HG02763 (cell line): ENCODE data around the gene CREBL2.
"Not testable (repeated sequence)": the region's sequence is repeated elsewhere in the genome, so short reads cannot be mapped to it uniquely, and the experiment has no call there.

Experiments
- ATAC-seq: cut with Tn5 transposase; IDR thresholded peaks from one replicate; pipeline ENCODE4 v1.9.1; 2021; ENCODE audit warnings: mild to moderate bottlenecking, moderate library complexity; ENCODE audit not compliant: unreplicated experiment

Gene CREBL2

DNA sequence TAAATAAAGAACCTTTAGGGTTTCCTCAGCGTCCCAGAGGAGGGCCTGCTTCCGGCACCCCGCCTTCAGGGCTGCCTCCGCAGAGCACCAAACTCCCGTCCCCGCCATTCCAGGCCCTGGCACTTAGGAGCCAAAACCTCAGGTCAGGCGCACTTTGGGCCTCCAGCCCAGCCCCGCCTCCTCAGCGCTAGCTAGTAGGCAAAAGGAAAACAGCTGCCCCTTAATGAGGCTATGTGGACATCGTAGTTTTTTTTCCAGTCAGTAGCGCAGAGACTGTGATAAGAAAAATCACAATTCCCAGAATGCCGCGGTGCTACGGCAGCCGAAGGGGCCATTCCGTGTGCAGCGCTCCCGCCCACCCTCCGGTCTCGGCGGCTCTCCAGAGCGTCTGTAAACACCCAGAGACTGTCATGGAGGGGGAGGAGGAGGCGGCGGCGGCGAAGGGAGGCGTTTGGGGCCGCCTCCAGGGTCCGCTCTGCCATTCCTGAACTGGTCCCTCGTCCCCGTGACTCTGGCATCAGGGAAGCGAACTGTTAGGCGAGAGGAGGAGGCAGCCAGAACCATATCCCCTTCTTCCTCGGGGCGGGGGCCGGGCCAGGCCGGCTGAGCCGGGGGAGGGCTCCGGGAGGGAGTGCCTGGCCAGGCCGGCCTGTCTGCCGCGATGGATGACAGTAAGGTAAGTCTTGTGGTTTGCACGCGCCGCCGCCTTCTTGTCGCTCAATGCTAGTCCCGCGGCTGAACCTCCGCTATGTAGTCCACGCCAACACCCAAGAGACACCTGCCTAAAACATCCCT is at the start of gene CREBL2:
CREBL2 (plus strand) TSS at position 365 of the 795 bp plus-strand sequence; CDS start at position 662, 297 bp downstream.
- ATAC-seq: peak; percentile 76

DNA sequence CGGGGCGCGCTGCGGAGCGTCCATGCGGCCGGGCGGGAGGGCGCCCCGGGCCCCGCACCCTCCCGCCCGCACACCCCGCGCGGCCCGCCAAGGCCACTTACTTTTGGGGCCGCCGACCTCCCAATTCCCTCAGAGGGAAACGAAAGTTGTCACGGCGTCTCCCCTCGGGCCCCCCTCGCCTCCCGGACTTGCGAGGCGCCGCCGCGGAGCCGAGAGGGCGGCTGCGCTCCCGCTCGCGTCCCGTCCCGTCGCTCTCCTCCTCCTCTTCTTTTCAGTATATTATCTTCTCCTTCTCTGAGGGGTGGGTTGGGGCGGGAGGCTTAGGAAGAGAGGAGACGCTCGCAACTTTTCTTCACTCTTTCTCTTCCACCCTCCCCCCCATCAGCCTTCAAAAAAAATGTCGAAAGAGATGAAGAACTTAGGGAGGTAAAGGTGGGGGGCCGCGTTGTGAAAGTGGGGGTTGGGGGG is 49.6 kb upstream of the CREBL2 start:
- ATAC-seq: no peak

GRCh38 chr12:12562585-12563261 is 49.0 kb upstream of the CREBL2 start, which contains the start of gene DUSP16:
TSS of gene DUSP16 (minus strand) at chr12:12562863. CDS start at chr12:12521098, 41,765 bp downstream.
- ATAC-seq: peak; percentile 80

DNA sequence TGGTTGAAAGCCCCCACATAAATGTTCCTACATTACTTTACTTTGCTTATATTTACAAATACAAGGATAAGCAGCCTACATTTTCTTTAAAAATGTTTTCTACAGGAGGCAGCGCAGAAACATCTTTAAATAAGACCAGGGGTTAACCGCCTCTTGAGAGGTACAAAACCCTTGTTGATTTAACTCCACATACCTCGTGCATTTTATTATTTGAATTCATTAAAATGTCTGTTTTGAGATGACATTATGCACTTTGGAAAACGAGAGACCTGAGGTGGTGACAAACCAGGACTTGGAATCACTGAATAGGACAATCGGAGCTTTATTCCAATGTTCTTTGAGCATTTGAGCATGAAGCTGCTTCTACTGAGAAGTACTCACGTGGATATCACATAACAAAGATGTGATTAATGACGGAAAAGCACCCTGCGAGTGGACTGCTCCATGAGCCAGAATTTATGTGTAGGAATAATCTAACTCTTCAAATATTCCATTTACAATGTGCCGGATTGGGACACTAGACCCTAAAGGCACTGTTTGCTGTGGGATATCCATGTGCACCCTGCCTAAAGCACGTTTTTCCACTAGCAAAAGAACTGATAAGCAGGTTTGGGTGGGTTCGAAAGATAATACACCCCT is 48.3 kb upstream of the CREBL2 start:
- ATAC-seq: no peak

DNA sequence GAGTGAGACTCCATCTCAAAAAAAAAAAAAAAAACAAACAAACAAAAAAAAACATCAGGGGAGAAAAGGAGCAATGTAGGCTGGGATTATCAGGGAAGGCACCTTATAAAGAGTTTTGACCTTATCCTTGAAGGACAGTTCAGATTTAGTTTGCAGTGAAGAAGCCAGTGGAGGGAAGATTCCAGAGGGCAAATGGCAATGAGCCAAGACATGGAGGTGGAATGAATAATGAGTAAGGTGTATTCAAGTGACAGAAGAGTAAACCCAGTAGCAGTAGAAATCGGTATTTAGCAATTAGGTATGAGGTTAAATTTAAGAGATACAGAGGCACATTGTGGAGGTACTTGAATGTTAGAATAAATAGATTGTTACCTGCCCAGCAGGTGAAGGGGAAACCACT is 46.8 kb upstream of the CREBL2 start:
- no peak for ATAC-seq

DNA sequence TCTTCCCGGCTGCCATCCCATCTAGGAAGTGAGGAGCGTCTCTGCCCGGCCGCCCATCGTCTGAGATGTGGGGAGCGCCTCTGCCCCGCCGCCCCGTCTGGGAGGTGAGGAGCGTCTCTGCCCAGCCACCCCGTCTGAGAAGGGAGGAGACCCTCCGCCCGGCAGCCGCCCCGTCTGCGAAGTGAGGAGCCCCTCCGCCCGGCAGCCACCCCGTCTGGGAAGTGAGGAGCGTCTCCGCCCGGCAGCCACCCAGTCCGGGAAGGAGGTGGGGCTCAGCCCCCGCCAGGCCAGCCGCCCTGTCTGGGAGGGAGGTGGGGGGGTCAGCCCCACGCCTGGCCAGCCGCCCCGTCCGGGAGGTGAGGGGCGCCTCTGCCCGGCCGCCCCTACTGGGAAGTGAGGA is 45.7 kb upstream of the CREBL2 start:
- ATAC-seq: not testable (repeated sequence)

DNA sequence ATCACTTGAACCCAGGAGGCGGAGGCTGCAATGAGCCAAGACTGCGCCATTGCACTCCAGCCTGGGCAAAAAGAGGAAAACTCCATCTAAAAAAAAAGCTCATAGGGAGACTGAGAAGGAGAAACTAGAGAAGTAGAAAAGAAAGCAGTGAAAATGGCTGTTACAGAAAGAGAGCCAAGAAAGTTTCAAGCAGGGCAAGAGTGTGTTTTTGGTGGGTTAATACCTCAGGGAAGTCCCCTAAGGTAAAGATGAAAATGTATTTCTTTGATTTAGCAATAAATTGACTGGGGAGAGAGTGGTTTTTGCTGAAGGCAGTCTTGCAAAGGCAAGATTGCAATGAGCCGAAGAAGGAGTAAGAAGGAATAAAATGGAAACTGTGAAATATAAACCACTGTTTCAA is 39.0 kb upstream of the CREBL2 start:
- ATAC-seq: no peak

- ATAC-seq: no peak
These were observed 33.9 kb upstream of the CREBL2 start for GRCh38 chr12:12577786-12578185.

DNA sequence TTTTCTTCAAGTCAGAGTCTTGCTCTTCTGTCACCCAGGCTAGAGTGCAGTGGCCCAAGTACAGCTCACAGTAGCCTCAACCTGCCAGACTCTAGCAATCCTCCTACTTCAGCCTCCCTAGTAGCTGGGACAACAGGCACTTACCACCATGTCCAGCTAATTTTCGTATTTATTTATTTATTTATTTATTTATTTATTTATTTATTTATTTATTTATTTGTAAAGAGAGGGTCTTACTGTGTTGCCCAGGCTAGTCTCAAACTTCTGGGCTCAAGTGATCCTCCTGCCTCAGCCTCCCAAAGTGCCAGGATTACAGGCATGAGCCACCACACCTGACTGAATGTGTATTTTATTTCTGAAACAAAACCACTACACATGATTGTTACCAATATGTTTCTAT is 31.0 kb upstream of the CREBL2 start:
- ATAC-seq: not testable (repeated sequence)

DNA sequence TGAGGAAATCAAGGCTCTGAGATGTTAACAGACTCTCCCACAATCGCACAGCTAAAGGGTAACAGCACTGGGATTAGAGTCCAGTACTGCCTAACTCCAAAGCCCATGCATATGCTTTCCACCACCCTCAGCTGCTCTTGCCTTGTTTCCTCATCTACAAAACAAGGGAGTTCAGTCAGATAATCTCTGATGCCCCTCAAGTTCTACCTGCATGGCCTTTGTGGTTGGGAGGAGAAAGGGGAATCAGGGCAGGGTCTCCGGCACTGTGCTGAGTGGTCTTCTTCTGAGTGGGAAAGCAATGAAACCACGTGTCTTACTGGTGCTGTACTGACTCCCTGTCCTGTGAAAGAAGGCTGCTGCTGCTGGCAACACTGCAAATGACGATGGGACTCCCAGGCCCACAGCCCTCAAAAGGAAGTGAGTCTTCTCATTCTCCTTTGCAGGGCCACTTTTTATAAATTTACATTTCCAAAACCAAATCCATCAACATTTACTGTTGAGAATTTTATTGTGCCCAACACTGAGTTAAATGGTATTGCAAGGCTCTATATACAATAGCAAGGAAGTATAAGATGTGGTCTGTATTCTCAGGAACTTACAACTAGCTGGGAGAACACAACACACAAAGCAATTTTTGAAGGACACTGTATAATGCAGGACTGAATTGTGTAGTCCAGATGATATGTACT is 29.3 kb upstream of the CREBL2 start:
- no peak for ATAC-seq

DNA sequence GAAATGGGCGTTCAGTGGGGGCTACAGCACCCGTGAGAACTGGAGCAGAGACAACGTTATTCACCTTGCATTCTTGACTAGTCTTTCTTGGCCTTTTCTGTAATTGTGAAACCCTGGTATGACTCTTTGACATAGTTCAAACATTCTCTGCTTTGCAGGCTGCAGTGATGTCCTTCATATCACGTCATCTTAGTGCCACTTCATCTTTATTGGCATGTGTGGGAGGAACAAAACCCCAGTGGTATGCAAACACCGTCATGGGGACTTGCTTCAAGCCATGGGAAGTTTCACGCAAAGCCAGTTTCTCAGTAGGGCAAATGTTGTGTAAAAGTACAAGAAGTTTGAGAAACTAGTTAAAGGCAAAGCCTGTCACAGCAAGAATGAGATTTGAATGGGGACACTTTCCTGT is 28.8 kb upstream of the CREBL2 start:
- peak; percentile 87 for ATAC-seq

GRCh38 chr12:12583510-12584178 is 28.0 kb upstream of the CREBL2 start:
- no peak for ATAC-seq

- ATAC-seq: no peak
These were observed 26.4 kb upstream of the CREBL2 start for GRCh38 chr12:12585115-12585863.

DNA sequence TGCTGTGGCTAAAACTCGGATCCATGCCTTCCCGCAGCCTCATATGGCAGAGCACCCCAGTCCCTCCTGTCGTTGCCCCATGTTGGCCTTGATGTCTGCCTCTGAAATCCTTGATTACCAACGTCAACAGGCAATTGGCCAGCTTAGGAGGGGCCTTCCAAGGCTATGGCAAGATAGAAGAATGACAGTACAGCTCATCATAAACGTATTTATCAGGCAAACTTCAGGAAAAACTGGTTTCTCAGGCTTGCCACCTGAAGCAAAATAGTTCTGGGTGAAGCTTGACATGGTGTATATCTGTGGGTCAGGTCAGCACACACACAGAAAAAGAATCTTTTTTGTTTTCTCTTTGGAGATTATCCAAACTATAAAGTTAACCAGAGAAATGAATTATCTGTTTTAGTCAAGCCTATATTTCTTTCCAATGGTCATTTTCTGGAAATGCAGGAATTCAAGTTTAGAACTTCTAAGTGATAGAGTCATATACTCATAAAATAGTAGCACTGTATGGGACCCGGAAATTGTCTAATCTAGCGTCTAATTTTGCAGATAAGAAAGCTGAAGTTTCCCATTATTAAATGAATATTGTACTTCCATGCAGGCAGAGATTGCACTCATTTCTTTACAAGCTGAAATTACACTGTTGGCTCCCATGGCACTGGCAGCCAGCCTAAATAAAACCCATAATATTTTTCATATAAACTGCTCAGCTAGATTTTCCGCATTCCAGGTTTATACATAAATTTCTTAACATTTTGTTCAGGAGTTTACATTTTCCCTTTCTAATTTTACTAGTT is 24.6 kb upstream of the CREBL2 start:
- ATAC-seq: no peak

GRCh38 chr12:12587878-12588277 is 23.8 kb upstream of the CREBL2 start:
- no peak for ATAC-seq

- not testable (repeated sequence) for ATAC-seq
These were observed 23.2 kb upstream of the CREBL2 start for GRCh38 chr12:12588436-12588835.

- ATAC-seq: no peak
These were observed 20.7 kb upstream of the CREBL2 start for GRCh38 chr12:12590961-12591360.

DNA sequence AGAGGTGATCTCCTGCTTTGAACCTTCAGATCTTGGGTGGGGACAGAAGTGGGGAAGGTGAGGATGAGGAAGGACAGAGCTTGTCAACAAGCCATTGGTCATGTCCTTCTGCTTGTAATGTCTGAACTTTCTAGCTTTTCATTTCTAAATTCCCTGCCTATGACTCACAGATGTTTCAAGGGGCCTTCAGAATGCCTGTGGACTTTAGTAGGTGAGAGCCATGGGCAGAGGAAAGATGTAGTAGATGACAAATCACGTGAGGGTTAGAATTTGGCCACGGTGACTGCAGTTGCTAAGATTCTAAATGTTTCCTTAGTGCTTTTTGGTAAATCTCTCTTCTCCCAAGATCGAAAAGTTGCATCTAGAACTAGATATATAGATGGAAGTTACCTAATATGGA is 18.7 kb upstream of the CREBL2 start:
- no peak for ATAC-seq

GRCh38 chr12:12595929-12596328 is 15.7 kb upstream of the CREBL2 start:
- ATAC-seq: not testable (repeated sequence)
